Neutrophil (primary cell): ENCODE data around the gene ADCY2.

Experiments used
- H3K27ac ChIP-seq: fragments of 200-600 bp; sonication (generic); 2 replicates; pipeline ENCODE4 v1.5.1; 2016; ENCODE audit warnings: mild to moderate bottlenecking, moderate library complexity
- H3K27me3 ChIP-seq: fragments of 200-600 bp; sonication (generic); 2 replicates; pipeline ENCODE4 v1.6.0; 2016; ENCODE audit warnings: mild to moderate bottlenecking
- H3K36me3 ChIP-seq: fragments of 200-600 bp; sonication (generic); 2 replicates; pipeline ENCODE4 v1.5.1; 2017
- H3K4me1 ChIP-seq, 2 experiments: fragments of 200-600 bp in 1 of 2; sonication (generic) in 1 of 2; 1 replicate in 1 of 2; 2 replicates in 1 of 2; pipeline versions ENCODE4 v1.5.1 to v1.6.1; 2013 to 2016; ENCODE audit warnings: low read depth in 1 of 2, low read length in 1 of 2, mild to moderate bottlenecking in 1 of 2, moderate library complexity in 1 of 2; ENCODE audit not compliant: control insufficient read depth in 1 of 2, insufficient read depth in 1 of 2
- H3K4me3 ChIP-seq, 2 experiments: fragments of 200-600 bp in 1 of 2; sonication (generic) in 1 of 2; 1 replicate in 1 of 2; 2 replicates in 1 of 2; pipeline ENCODE4 v1.5.1; 2013 to 2016; ENCODE audit warnings: low read depth in 1 of 2, low read length in 1 of 2, mild to moderate bottlenecking in 1 of 2, moderate library complexity in 1 of 2
- H3K9me3 ChIP-seq: fragments of 200-600 bp; sonication (generic); 2 replicates; pipeline ENCODE4 v1.5.1; 2016
- CTCF ChIP-seq: fragments of 200-600 bp; sonication (generic); IDR thresholded peaks from 2 replicates; pipeline ENCODE4 v1.5.1; 2016; ENCODE audit warnings: antibody characterized with exemption

ADCY2 gene

GRCh38 chr5:7586480-7586879 lies 190.5 kb downstream of the ADCY2 start:
- no peak overlapping the region for H3K4me3 ChIP-seq
- H3K36me3 ChIP-seq: no peaks in the 10 kb centered on the region
- no peaks in the 10 kb centered on the region for H3K27me3 ChIP-seq
- H3K4me1 ChIP-seq: no peaks in the 10 kb centered on the region
- no peaks in the 10 kb centered on the region for H3K9me3 ChIP-seq
- no peak for TF ChIP-seq CTCF
- H3K27ac ChIP-seq: no peak overlapping the region

- Histone ChIP-seq H3K27me3 (no peaks in the 10 kb centered on the region), H3K27ac (no peak overlapping the region), H3K9me3 (no peaks in the 10 kb centered on the region), H3K36me3 (no peaks in the 10 kb centered on the region), H3K4me3 (no peak overlapping the region), H3K4me1 (no peaks in the 10 kb centered on the region)
- TF ChIP-seq CTCF: no peak
Observed at GRCh38 chr5:7589800-7590199, 193.9 kb downstream of the ADCY2 start.

- no peak for TF ChIP-seq CTCF
- Histone ChIP-seq H3K9me3 (no peaks in the 10 kb centered on the region), H3K4me1 (no peaks in the 10 kb centered on the region), H3K27me3 (no peaks in the 10 kb centered on the region), H3K36me3 (no peaks in the 10 kb centered on the region), H3K27ac (no peak overlapping the region), H3K4me3 (no peak overlapping the region)
Observed at GRCh38 chr5:7592910-7593309, 197.0 kb downstream of the ADCY2 start.

- no peaks in the 10 kb centered on the region for H3K4me1 ChIP-seq
- no peak overlapping the region for H3K27ac ChIP-seq
- H3K4me3 ChIP-seq: no peak overlapping the region
- TF ChIP-seq CTCF: no peak
- no peaks in the 10 kb centered on the region for H3K36me3 ChIP-seq
- H3K9me3 ChIP-seq: no peaks in the 10 kb centered on the region
- H3K27me3 ChIP-seq: no peaks in the 10 kb centered on the region
Observed at GRCh38 chr5:7597059-7597642, 201.2 kb downstream of the ADCY2 start.

GRCh38 chr5:7606840-7607465 lies 211.0 kb downstream of the ADCY2 start:
- no peak overlapping the region for H3K27ac ChIP-seq
- no peaks in the 10 kb centered on the region for H3K9me3 ChIP-seq
- H3K27me3 ChIP-seq: no peaks in the 10 kb centered on the region
- H3K4me3 ChIP-seq: no peak overlapping the region
- no peak for TF ChIP-seq CTCF
- no peaks in the 10 kb centered on the region for H3K4me1 ChIP-seq
- no peaks in the 10 kb centered on the region for H3K36me3 ChIP-seq
